Measurements from ENCODE around the gene SCRT2. TPM values are rescaled to one million over a fixed set of nuclear protein-coding genes. Genes with fewer than 3 reads are reported as not detected.

Gene SCRT2
- total RNA-seq, 1 donor from 2014 or later = not detected

- H3K79me2 ChIP-seq (ENCODE audit: insufficient read depth, low read length) = no peaks in the 10 kb centered on the region
- Mint-ChIP-seq H3K27ac (ENCODE audit: unreplicated experiment) (no peak overlapping the region), H3K9me3 (ENCODE audit: unreplicated experiment) (peaks cover 20% of the 10 kb centered on the region), H3K27me3 (ENCODE audit: low read depth, unreplicated experiment) (peaks cover 24% of the 10 kb centered on the region), H3K36me3 (ENCODE audit: low read depth, unreplicated experiment) (no peaks in the 10 kb centered on the region), H3K4me1 (ENCODE audit: low read depth, unreplicated experiment) (peaks cover 7% of the 10 kb centered on the region), H3K4me3 (ENCODE audit: unreplicated experiment) (no peak overlapping the region)
- H3K27me3 ChIP-seq (ENCODE audit: insufficient read depth, low read length) = peaks cover 10% of the 10 kb centered on the region
- no peaks in the 10 kb centered on the region for H4K20me1 ChIP-seq (ENCODE audit: insufficient read depth, low read length)
- H3K9me3 ChIP-seq (ENCODE audit: insufficient read depth, low read depth, low read length) = peaks cover 12% of the 10 kb centered on the region
- H3K4me3 ChIP-seq (ENCODE audit: insufficient read depth, low read depth, low read length) = no peak overlapping the region
- DNase-seq (ENCODE audit: low read depth) = no peak
- no peak overlapping the region for H3K27ac ChIP-seq (ENCODE audit: low read depth, low read length)
- no peak for FAIRE-seq
- peaks cover 3% of the 10 kb centered on the region for H3K4me1 ChIP-seq (ENCODE audit: insufficient read depth, low read length)
- no peak overlapping the region for H3K9ac ChIP-seq (ENCODE audit: low read length)
- H2AFZ ChIP-seq (ENCODE audit: low read depth, low read length) = no peak overlapping the region
- H3K4me2 ChIP-seq (ENCODE audit: low read length) = no peak overlapping the region
- TF ChIP-seq CTCF (IDR thresholded peaks at IDR 0.05; ENCODE audit: insufficient read depth, low read depth, low read length) = no peak
- TF ChIP-seq EZH2 (IDR thresholded peaks at IDR 0.05; ENCODE audit: insufficient read depth, low read length) = no peak
- no peaks in the 10 kb centered on the region for H3K36me3 ChIP-seq (ENCODE audit: insufficient read depth, low read length)
Observed at GRCh38 chr20:622161-622560, 53.4 kb downstream of the SCRT2 start.

DNA sequence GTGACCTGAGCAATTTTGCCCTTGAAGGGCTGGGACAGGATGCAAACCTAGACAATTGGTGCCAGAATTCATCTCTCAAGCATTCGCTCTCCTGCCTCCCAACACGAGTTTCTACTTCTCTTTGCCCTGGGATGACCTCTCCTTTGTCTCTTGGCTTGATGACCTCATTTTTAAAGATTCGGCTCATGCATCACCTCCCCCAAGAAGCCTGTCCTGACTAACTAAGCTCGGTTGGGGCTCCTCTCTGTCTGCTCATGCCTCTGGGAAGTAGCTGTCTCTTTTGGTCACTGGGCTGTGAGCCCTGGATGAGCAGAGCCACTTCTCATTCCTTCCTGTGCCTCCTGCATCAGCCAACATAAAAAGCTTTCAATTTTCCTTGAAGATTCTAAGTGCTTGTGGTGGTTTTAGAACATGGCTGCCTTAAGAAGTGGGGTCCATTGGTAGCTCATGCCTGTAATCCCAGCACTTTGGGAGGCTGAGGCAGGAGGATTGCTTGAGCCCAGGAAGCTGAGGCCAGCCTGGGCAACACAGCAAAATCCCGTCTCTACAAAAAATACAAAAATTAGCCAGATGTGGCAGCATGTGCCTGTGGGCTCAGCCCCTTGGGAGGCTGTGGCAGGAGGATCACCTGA, 54.4 kb downstream of the SCRT2 start:
- H2AFZ ChIP-seq (ENCODE audit: low read depth, low read length) = no peak overlapping the region
- peaks cover 12% of the 10 kb centered on the region for H3K9me3 ChIP-seq (ENCODE audit: insufficient read depth, low read depth, low read length)
- TF ChIP-seq EZH2 (IDR thresholded peaks at IDR 0.05; ENCODE audit: insufficient read depth, low read length) (no peak), CTCF (IDR thresholded peaks at IDR 0.05; ENCODE audit: insufficient read depth, low read depth, low read length) (no peak)
- Mint-ChIP-seq H3K4me3 (ENCODE audit: unreplicated experiment) (peak overlapping the region; percentile 51), H3K27ac (ENCODE audit: unreplicated experiment) (peak overlapping the region; percentile 35), H3K36me3 (ENCODE audit: low read depth, unreplicated experiment) (no peaks in the 10 kb centered on the region), H3K4me1 (ENCODE audit: low read depth, unreplicated experiment) (peaks cover 7% of the 10 kb centered on the region), H3K27me3 (ENCODE audit: low read depth, unreplicated experiment) (peaks cover 20% of the 10 kb centered on the region), H3K9me3 (ENCODE audit: unreplicated experiment) (peaks cover 20% of the 10 kb centered on the region)
- no peak overlapping the region for H3K4me3 ChIP-seq (ENCODE audit: insufficient read depth, low read depth, low read length)
- H3K27me3 ChIP-seq (ENCODE audit: insufficient read depth, low read length) = peaks cover 7% of the 10 kb centered on the region
- H3K36me3 ChIP-seq (ENCODE audit: insufficient read depth, low read length) = no peaks in the 10 kb centered on the region
- peaks cover 3% of the 10 kb centered on the region for H3K4me1 ChIP-seq (ENCODE audit: insufficient read depth, low read length)
- H3K79me2 ChIP-seq (ENCODE audit: insufficient read depth, low read length) = no peaks in the 10 kb centered on the region
- DNase-seq (ENCODE audit: low read depth) = peak; percentile 7
- H3K9ac ChIP-seq (ENCODE audit: low read length) = no peak overlapping the region
- no peak for FAIRE-seq
- H3K27ac ChIP-seq (ENCODE audit: low read depth, low read length) = no peak overlapping the region
- no peak overlapping the region for H3K4me2 ChIP-seq (ENCODE audit: low read length)
- H4K20me1 ChIP-seq (ENCODE audit: insufficient read depth, low read length) = no peaks in the 10 kb centered on the region

DNA sequence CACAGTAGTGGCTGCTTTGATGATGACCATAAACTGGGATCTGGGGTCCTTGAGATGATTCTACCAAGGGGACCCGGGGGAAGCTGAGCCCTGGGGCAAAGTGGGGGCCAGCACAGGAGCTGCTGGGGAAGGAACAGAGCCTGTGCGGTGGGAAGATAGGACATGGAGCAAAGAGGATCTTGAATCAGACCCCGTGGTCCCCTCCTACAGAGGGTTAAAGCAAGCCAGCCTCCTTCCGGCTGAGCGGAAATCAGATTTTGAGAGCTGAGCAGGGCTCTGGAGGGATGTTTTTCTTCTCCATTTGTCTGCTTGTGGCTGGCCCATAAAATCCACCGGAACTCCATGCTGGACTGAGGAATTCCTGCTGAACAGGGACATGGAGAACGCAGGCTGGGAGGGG, 55.4 kb downstream of the SCRT2 start:
- Histone ChIP-seq H2AFZ (ENCODE audit: low read depth, low read length) (no peak overlapping the region), H3K9me3 (ENCODE audit: insufficient read depth, low read depth, low read length) (peaks cover 12% of the 10 kb centered on the region), H3K79me2 (ENCODE audit: insufficient read depth, low read length) (no peaks in the 10 kb centered on the region), H4K20me1 (ENCODE audit: insufficient read depth, low read length) (no peaks in the 10 kb centered on the region), H3K9ac (ENCODE audit: low read length) (no peak overlapping the region), H3K4me3 (ENCODE audit: insufficient read depth, low read depth, low read length) (no peak overlapping the region), H3K27me3 (ENCODE audit: insufficient read depth, low read length) (peaks cover 4% of the 10 kb centered on the region), H3K4me1 (ENCODE audit: insufficient read depth, low read length) (peaks cover 3% of the 10 kb centered on the region), H3K36me3 (ENCODE audit: insufficient read depth, low read length) (no peaks in the 10 kb centered on the region), H3K4me2 (ENCODE audit: low read length) (no peak overlapping the region), H3K27ac (ENCODE audit: low read depth, low read length) (no peak overlapping the region)
- TF ChIP-seq CTCF (IDR thresholded peaks at IDR 0.05; ENCODE audit: insufficient read depth, low read depth, low read length) (no peak), EZH2 (IDR thresholded peaks at IDR 0.05; ENCODE audit: insufficient read depth, low read length) (no peak)
- DNase-seq (ENCODE audit: low read depth) (no peak), FAIRE-seq (no peak)
- Mint-ChIP-seq H3K27me3 (ENCODE audit: low read depth, unreplicated experiment) (peaks cover 13% of the 10 kb centered on the region), H3K9me3 (ENCODE audit: unreplicated experiment) (peaks cover 20% of the 10 kb centered on the region), H3K27ac (ENCODE audit: unreplicated experiment) (no peak overlapping the region), H3K4me3 (ENCODE audit: unreplicated experiment) (no peak overlapping the region), H3K36me3 (ENCODE audit: low read depth, unreplicated experiment) (no peaks in the 10 kb centered on the region), H3K4me1 (ENCODE audit: low read depth, unreplicated experiment) (peaks cover 7% of the 10 kb centered on the region)

Data from astrocyte (in vitro differentiated cells and primary cell).